ENCODE measurements around the gene BANK1.

GRCh38 chr4:102104278-102104677 is 313.7 kb downstream of the BANK1 start:
- TF ChIP-seq CTCF (IDR thresholded peaks at IDR 0.05; ENCODE audit: poor library complexity, severe bottlenecking) (no peak), MXI1 (conservative IDR thresholded peaks at IDR 0.05; ENCODE audit: poor library complexity, severe bottlenecking) (no peak), EZH2 (IDR thresholded peaks at IDR 0.05; ENCODE audit: borderline replicate concordance, insufficient read depth, low read length, poor library complexity, severe bottlenecking) (no peak), TAF1 (IDR thresholded peaks at IDR 0.05; ENCODE audit: low read depth) (no peak), RAD21 (conservative IDR thresholded peaks at IDR 0.05) (no peak), EP300 (conservative IDR thresholded peaks at IDR 0.05; ENCODE audit: poor library complexity, severe bottlenecking) (no peak), POLR2AphosphoS5 (IDR thresholded peaks at IDR 0.05) (no peak)
